PC-3 (cell line): Measurements from ENCODE around the gene HOMER3. TPM values are rescaled to one million over a fixed set of nuclear protein-coding genes. Genes with fewer than 3 reads are reported as not detected.

Experiments
- ATAC-seq: fragments of 200-7000 bp; cut with Tn5 transposase; 2 replicates; pipeline ENCODE4 v1.9.1; 2020; ENCODE audit warnings: mild to moderate bottlenecking, moderate library complexity
- BruUV-seq: library from RNA; stranded (reverse); fragments of 400-500 nt; replicated peaks from 2 replicates; lab custom pipeline; 2021; lab: Mats Ljungman, UMichigan
- CTCF ChIA-PET: fragments of 300-600 bp; sonication (Branson Sonifier 250); formaldehyde crosslinking; loops from one replicate; lab custom pipeline; 2022; ENCODE audit warnings: antibody characterized with exemption; lab: Charles Lee
- POLR2A ChIA-PET: fragments of 300-600 bp; sonication (Branson Sonifier 250); formaldehyde crosslinking; loops from one replicate; lab custom pipeline; 2022; ENCODE audit warnings: antibody characterized with exemption; ENCODE audit not compliant: unreplicated experiment; lab: Charles Lee
- DNase-seq: peaks from one replicate; pipeline ENCODE4 v3.0.0-alpha.2; 2015
- H2AFZ ChIP-seq: fragments of 300-600 bp; sonication (generic); 2 replicates; pipeline ENCODE4 v1.6.0; 2016; ENCODE audit warnings: antibody characterized with exemption, low read length
- H3F3A ChIP-seq: fragments of 300-600 bp; sonication (generic); one replicate; pipeline ENCODE4 v1.6.0; 2017; ENCODE audit warnings: antibody characterized with exemption, low read length, control low read depth, mild to moderate bottlenecking; ENCODE audit not compliant: unreplicated experiment
- H3K27ac ChIP-seq: fragments of 300-600 bp; sonication (generic); 2 replicates; pipeline ENCODE4 v1.5.1; 2016; ENCODE audit warnings: mild to moderate bottlenecking, low read length
- H3K27me3 ChIP-seq: fragments of 300-600 bp; sonication (generic); 2 replicates; pipeline ENCODE4 v1.6.1; 2016; ENCODE audit warnings: low read length, mixed read lengths
- H3K36me3 ChIP-seq: fragments of 300-600 bp; sonication (generic); 2 replicates; pipeline ENCODE4 v1.6.1; 2016; ENCODE audit warnings: low read depth, mixed run types, low read length, mixed read lengths
- H3K4me1 ChIP-seq: fragments of 300-600 bp; sonication (generic); 2 replicates; pipeline ENCODE4 v1.5.1; 2016; ENCODE audit warnings: low read length; ENCODE audit not compliant: insufficient read depth
- H3K4me2 ChIP-seq: fragments of 300-600 bp; sonication (generic); 2 replicates; pipeline ENCODE4 v1.6.0; 2016; ENCODE audit warnings: low read length
- H3K4me3 ChIP-seq: fragments of 300-600 bp; sonication (generic); 2 replicates; pipeline ENCODE4 v1.5.1; 2016; ENCODE audit warnings: mild to moderate bottlenecking, low read length, mixed read lengths
- H3K79me2 ChIP-seq: fragments of 300-600 bp; sonication (generic); 2 replicates; pipeline ENCODE4 v1.6.1; 2017; ENCODE audit warnings: low read length, mixed read lengths
- H3K9ac ChIP-seq: fragments of 300-600 bp; sonication (generic); 2 replicates; pipeline ENCODE4 v1.6.0; 2016; ENCODE audit warnings: mild to moderate bottlenecking, low read length
- H3K9me2 ChIP-seq: fragments of 300-600 bp; sonication (generic); replicated peaks from 2 replicates; pipeline ENCODE4 v1.6.1; 2016; ENCODE audit warnings: mixed run types, low read length, mixed read lengths
- H3K9me3 ChIP-seq: fragments of 300-600 bp; sonication (generic); 2 replicates; pipeline ENCODE4 v1.6.1; 2016; ENCODE audit warnings: low read length, mixed read lengths
- H4K20me1 ChIP-seq: fragments of 300-600 bp; sonication (generic); 2 replicates; pipeline ENCODE4 v1.6.1; 2016; ENCODE audit warnings: low read length, mixed read lengths
- EZH2 ChIP-seq: fragments of 300-600 bp; sonication (generic); IDR thresholded peaks from one replicate; pipeline ENCODE4 v1.6.1; 2017; ENCODE audit warnings: antibody characterized with exemption, mild to moderate bottlenecking, low read length; ENCODE audit not compliant: unreplicated experiment
- EZH2phosphoT487 ChIP-seq: fragments of 300-600 bp; sonication (generic); IDR thresholded peaks from 2 replicates; pipeline ENCODE4 v1.6.1; 2018; ENCODE audit warnings: mild to moderate bottlenecking, antibody characterized with exemption, low read length, borderline replicate concordance
- intact Hi-C: fragments of 100-400 bp; cut with micrococcal nuclease; formaldehyde crosslinking; loops from 2 replicates; pipeline ENCODE4 v1.9.0; 2023
- total RNA-seq: library from RNA; depleted of rRNA; stranded (reverse); fragments of >200 nt; gene quantifications from 2 replicates; pipeline ENCODE4 v1.2.3, GENCODE V29; 2014; rRNA removed
- TF ChIP-seq, protein P1 (sequence below): fragments of 300-600 bp; sonication (generic); conservative IDR thresholded peaks from 2 replicates; pipeline ENCODE4 v1.5.1; 2017; ENCODE audit warnings: antibody characterized with exemption, low read depth, mild to moderate bottlenecking, low read length

HOMER3 gene
- total RNA-seq, 1 experiment from 2014 or later = 118 TPM

DNA sequence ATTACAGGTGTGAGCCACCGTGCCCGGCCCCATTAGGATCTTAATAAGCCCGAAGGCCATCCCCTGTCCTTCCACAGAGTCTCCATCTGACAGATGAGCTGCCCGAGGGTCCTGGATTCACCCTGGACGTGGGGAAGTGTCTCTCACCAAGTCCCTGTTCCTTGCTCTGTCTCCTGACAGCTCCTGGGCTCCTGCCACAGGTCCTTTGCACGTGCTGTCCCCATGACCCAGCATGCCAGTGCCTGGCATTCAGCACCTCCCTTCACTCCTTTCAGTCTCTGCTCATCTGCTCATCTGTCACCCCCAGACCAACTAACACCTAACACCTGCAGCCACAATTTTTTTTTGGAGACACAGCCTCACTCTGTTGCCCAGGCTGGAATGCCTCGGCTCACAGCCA lies 59.5 kb downstream of the HOMER3 start:
- TF ChIP-seq, protein P1, sequence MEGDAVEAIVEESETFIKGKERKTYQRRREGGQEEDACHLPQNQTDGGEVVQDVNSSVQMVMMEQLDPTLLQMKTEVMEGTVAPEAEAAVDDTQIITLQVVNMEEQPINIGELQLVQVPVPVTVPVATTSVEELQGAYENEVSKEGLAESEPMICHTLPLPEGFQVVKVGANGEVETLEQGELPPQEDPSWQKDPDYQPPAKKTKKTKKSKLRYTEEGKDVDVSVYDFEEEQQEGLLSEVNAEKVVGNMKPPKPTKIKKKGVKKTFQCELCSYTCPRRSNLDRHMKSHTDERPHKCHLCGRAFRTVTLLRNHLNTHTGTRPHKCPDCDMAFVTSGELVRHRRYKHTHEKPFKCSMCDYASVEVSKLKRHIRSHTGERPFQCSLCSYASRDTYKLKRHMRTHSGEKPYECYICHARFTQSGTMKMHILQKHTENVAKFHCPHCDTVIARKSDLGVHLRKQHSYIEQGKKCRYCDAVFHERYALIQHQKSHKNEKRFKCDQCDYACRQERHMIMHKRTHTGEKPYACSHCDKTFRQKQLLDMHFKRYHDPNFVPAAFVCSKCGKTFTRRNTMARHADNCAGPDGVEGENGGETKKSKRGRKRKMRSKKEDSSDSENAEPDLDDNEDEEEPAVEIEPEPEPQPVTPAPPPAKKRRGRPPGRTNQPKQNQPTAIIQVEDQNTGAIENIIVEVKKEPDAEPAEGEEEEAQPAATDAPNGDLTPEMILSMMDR = no peak
- TF ChIP-seq EZH2phosphoT487 = no peak
- TF ChIP-seq EZH2 = no peak
- no peak overlapping the region for H3K4me3 ChIP-seq
- no peaks in the 10 kb centered on the region for H3K36me3 ChIP-seq
- ATAC-seq (no peak), DNase-seq (no peak)
- H4K20me1 ChIP-seq = no peaks in the 10 kb centered on the region
- H3K79me2 ChIP-seq = no peaks in the 10 kb centered on the region
- H3K9me2 ChIP-seq = no peaks in the 10 kb centered on the region
- no peak overlapping the region for H3K27ac ChIP-seq
- H3K9ac ChIP-seq = no peak overlapping the region
- no peaks in the 10 kb centered on the region for H3F3A ChIP-seq
- no peak overlapping the region for H2AFZ ChIP-seq
- H3K4me2 ChIP-seq = no peak overlapping the region
- intact Hi-C loops = no loop called here
- no TSS peak for BruUV-seq
- POLR2A ChIA-PET = no interaction called here
- H3K4me1 ChIP-seq = no peaks in the 10 kb centered on the region
- CTCF ChIA-PET = no interaction called here
- H3K9me3 ChIP-seq = no peaks in the 10 kb centered on the region
- H3K27me3 ChIP-seq = no peaks in the 10 kb centered on the region

DNA sequence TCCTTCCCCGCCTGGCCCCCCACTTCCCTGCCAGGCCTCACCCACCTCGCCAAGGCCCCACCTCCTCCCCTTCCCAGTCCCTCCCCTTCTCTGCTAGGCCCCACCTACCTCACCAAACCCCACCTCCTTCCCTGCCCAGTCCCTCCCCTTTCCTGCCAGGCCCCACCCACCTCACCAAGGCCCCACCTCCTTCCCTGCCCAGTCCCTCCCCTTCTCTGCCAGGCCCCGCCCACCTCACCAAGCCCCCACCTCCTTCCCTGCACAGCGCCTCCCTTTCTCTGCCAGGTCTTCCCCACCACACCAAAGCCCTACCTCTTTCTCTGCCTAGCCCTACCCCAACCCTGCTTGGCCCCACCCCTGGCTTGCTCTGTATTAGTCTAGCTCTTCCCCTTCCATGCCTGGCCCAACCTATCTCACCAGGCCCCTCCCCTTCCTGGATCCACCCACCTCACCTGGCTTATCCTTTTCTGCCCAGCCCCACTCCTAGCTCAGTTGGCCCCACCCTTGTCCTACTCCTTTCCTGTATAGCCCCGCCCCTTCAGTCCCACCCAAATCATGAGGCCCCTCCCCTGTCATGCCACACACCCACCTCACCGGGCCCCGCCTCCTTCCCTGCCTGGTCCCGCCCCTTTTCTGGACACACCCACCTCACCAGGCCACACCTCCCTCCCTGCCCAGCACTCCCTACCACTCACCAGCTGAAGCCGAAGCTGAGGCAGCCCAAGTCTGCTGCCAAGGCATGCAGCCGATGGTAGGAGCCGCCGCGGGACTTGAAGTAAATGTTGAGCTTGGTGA lies 61.2 kb downstream of the HOMER3 start:
- Histone ChIP-seq H3F3A (no peaks in the 10 kb centered on the region), H2AFZ (no peak overlapping the region), H3K9ac (no peak overlapping the region), H4K20me1 (no peaks in the 10 kb centered on the region), H3K79me2 (no peaks in the 10 kb centered on the region), H3K4me1 (no peaks in the 10 kb centered on the region), H3K9me3 (no peaks in the 10 kb centered on the region), H3K27ac (no peak overlapping the region), H3K4me3 (no peak overlapping the region), H3K9me2 (no peaks in the 10 kb centered on the region), H3K27me3 (no peaks in the 10 kb centered on the region), H3K36me3 (no peaks in the 10 kb centered on the region), H3K4me2 (0 out of 2 replicates have a peak overlapping the region, but pooled peaks have one; percentile 4)
- POLR2A ChIA-PET = no interaction called here
- intact Hi-C loops = no loop called here
- DNase-seq (peak; percentile 79), ATAC-seq (peak; percentile 68)
- BruUV-seq = no TSS peak
- TF ChIP-seq EZH2phosphoT487 (no peak), EZH2 (no peak)
- TF ChIP-seq, protein P1 = no peak
- CTCF ChIA-PET = interaction anchor here (0.7 kb wide), 1 partner anchor 24 kb away, joined by 5 read pairs; no protein-coding TSS in a partner anchor

Other genes with a start within 250 kb of the HOMER3 start
- gene COMP, start 149.9 kb downstream of the HOMER3 start, total RNA-seq = 0.04 TPM in 1 of 2 replicates, not detected in the other
- gene UPF1, start 109.3 kb downstream of the HOMER3 start, total RNA-seq = 97.1 and 155 TPM in 2 replicates
- gene CERS1, start 45.1 kb downstream of the HOMER3 start, total RNA-seq = 0.95 and 3.3 TPM in 2 replicates
- gene COPE, start 21.8 kb downstream of the HOMER3 start, total RNA-seq = 408 and 410 TPM in 2 replicates
- gene DDX49, start 21.5 kb downstream of the HOMER3 start, total RNA-seq = 120 and 145 TPM in 2 replicates
- 48.9 and 56.9 TPM in 2 replicates for gene SUGP2, start 92.3 kb upstream of the HOMER3 start, total RNA-seq
- gene ARMC6, start 92.4 kb upstream of the HOMER3 start, total RNA-seq = 102 and 114 TPM in 2 replicates
- 8.0 and 8.8 TPM in 2 replicates for gene SLC25A42, start 122.8 kb upstream of the HOMER3 start, total RNA-seq
- gene TMEM161A, start 197.3 kb upstream of the HOMER3 start, total RNA-seq = 49.9 and 90.0 TPM in 2 replicates
- 0.22 and 0.29 TPM in 2 replicates for gene MEF2B, start 229.0 kb upstream of the HOMER3 start, total RNA-seq